ENCODE data around the gene CAMK1D.

DNA sequence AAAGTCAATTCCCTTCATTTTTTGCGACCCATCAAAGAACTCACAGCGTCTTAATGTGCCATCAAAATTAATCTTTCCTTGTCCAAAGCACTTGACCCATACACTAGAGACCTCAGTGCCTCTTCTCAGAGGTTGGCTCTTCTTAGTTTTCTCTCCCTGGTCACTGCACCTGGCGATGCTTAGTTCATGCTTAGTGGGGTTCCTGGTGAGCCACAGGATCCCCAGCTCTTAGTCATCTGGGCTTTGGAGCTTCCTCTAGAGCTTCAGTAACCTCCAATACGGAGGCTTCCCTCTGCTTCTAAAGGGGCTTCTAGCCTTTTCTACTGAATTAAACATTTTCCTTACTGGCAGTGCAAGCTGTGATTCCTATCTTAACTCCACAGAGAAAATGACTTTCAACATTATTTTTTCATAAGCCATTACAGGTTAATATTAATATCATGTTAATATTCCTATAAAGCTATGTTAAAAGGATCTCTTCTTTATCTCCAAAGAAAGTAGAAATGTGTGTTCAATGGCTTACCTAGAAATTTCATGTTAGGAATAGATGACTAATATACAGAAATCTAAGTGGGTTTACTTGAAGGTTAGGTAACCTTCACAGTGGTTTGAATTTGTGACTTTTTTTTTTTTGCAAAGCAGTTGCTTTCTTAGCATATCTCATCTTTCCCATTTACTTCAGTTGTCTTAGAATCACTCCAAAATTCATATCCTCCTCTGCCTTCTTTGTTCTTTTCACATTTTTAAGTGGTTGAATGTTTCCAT, 295.2 kb downstream of the CAMK1D start:
- TF ChIP-seq GATA2 (IDR thresholded peaks at IDR 0.05; ENCODE audit: low read depth, low read length) (no peak), GATA3 (IDR thresholded peaks at IDR 0.05; ENCODE audit: low read depth, low read length) (no peak)
